ENCODE results near the gene DCLK1.

DNA sequence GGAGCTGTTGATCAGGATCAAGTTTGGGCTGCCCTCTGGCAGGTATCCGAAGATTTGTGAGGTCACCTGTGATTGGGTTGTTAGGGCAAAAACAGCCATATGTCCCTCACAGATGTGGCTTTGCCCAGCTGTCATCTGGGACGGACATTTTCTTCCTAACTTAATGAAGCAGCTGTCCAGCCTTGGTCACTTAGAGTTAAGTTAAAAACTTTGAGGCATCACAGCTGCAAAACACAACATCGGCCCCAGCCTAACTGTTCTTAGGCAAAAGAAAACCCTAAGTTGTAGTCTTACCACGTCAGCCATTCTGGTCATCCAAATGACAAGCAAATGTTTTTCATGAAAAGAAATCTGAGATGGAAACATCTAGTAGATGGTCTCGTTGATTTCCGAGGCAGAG lies 318.4 kb downstream of the DCLK1 start:
- TF ChIP-seq, protein P1, sequence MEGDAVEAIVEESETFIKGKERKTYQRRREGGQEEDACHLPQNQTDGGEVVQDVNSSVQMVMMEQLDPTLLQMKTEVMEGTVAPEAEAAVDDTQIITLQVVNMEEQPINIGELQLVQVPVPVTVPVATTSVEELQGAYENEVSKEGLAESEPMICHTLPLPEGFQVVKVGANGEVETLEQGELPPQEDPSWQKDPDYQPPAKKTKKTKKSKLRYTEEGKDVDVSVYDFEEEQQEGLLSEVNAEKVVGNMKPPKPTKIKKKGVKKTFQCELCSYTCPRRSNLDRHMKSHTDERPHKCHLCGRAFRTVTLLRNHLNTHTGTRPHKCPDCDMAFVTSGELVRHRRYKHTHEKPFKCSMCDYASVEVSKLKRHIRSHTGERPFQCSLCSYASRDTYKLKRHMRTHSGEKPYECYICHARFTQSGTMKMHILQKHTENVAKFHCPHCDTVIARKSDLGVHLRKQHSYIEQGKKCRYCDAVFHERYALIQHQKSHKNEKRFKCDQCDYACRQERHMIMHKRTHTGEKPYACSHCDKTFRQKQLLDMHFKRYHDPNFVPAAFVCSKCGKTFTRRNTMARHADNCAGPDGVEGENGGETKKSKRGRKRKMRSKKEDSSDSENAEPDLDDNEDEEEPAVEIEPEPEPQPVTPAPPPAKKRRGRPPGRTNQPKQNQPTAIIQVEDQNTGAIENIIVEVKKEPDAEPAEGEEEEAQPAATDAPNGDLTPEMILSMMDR (IDR thresholded peaks at IDR 0.05; ENCODE audit: poor library complexity) = no peak
- TF ChIP-seq EZH2 (IDR thresholded peaks at IDR 0.05; ENCODE audit: borderline replicate concordance) = no peak
- TF ChIP-seq EZH2phosphoT487 (IDR thresholded peaks at IDR 0.05; ENCODE audit: low read depth, severe bottlenecking, unreplicated experiment) = no peak

All from hepatocyte (in vitro differentiated cells).